Mesendoderm (in vitro differentiated cells): Measurements from ENCODE around the gene IP6K3.

Source experiments
- DNase-seq: peaks from one replicate; pipeline ENCODE4 v3.0.0; 2013
- H2AK5ac ChIP-seq: 2 replicates; pipeline ENCODE4 v1.6.1; 2013; ENCODE audit warnings: low read length, inconsistent platforms
- H2BK120ac ChIP-seq: 2 replicates; pipeline ENCODE4 v1.6.1; 2013; ENCODE audit warnings: low read depth, mild to moderate bottlenecking, low read length, moderate library complexity, mixed read lengths
- H2BK15ac ChIP-seq: replicated peaks from 2 replicates; pipeline ENCODE4 v1.6.1; 2013; ENCODE audit warnings: low read depth, mild to moderate bottlenecking, moderate library complexity
- H2BK5ac ChIP-seq: 2 replicates; pipeline ENCODE4 v1.6.1; 2013; ENCODE audit warnings: low read length, inconsistent platforms
- H3K18ac ChIP-seq: 2 replicates; pipeline ENCODE4 v1.6.1; 2013; ENCODE audit warnings: mild to moderate bottlenecking, low read length, mixed read lengths
- H3K23ac ChIP-seq: one replicate; pipeline ENCODE4 v1.6.1; 2013; ENCODE audit warnings: low read length
- H3K27ac ChIP-seq: 2 replicates; pipeline ENCODE4 v1.5.1; 2013; ENCODE audit warnings: low read depth, mild to moderate bottlenecking, inconsistent platforms, low read length, moderate library complexity
- H3K27me3 ChIP-seq: 2 replicates; pipeline ENCODE4 v1.6.1; 2013; ENCODE audit warnings: low read length, control low read depth, mild to moderate bottlenecking, inconsistent platforms; ENCODE audit not compliant: insufficient read depth, poor library complexity
- H3K36me3 ChIP-seq: 2 replicates; pipeline ENCODE4 v1.6.1; 2013; ENCODE audit warnings: low read length, inconsistent platforms; ENCODE audit not compliant: control insufficient read depth, insufficient read depth
- H3K4ac ChIP-seq: one replicate; pipeline ENCODE4 v1.6.1; 2013; ENCODE audit warnings: low read depth, mild to moderate bottlenecking, low read length, moderate library complexity
- H3K4me1 ChIP-seq: 2 replicates; pipeline ENCODE4 v1.6.1; 2013; ENCODE audit warnings: low read depth, low read length, inconsistent platforms; ENCODE audit not compliant: control insufficient read depth
- H3K4me2 ChIP-seq: 2 replicates; pipeline ENCODE4 v1.6.1; 2013; ENCODE audit warnings: low read length
- H3K4me3 ChIP-seq: 2 replicates; pipeline ENCODE4 v1.5.1; 2013; ENCODE audit warnings: mild to moderate bottlenecking, low read length
- H3K56ac ChIP-seq: one replicate; pipeline ENCODE4 v1.6.1; 2013; ENCODE audit warnings: low read length
- H3K79me1 ChIP-seq: 2 replicates; pipeline ENCODE4 v1.6.1; 2013; ENCODE audit warnings: low read length, inconsistent platforms
- H3K79me2 ChIP-seq: 2 replicates; pipeline ENCODE4 v1.6.1; 2013; ENCODE audit warnings: mild to moderate bottlenecking, low read length; ENCODE audit not compliant: control insufficient read depth, insufficient read depth
- H3K9ac ChIP-seq: 2 replicates; pipeline ENCODE4 v1.6.1; 2013; ENCODE audit warnings: low read length, inconsistent platforms
- H4K5ac ChIP-seq: one replicate; pipeline ENCODE4 v1.6.1; 2013; ENCODE audit warnings: low read length
- H4K8ac ChIP-seq: one replicate; pipeline ENCODE4 v1.6.1; 2013; ENCODE audit warnings: low read depth, mild to moderate bottlenecking, control low read depth, low read length, moderate library complexity
- WGBS: extraction: QIAGEN DNeasy Blood & Tissue Kit; methylation state at CpG from one replicate; pipeline ENCODE4 v1.1.7; 2013; ENCODE audit warnings: low lambda C conversion rate, missing lambda C conversion rate; ENCODE audit not compliant: insufficient coverage; ENCODE audit errors: extremely low coverage; 5-methylcytosine and 5-hydroxymethylcytosine counted together

Gene IP6K3

DNA sequence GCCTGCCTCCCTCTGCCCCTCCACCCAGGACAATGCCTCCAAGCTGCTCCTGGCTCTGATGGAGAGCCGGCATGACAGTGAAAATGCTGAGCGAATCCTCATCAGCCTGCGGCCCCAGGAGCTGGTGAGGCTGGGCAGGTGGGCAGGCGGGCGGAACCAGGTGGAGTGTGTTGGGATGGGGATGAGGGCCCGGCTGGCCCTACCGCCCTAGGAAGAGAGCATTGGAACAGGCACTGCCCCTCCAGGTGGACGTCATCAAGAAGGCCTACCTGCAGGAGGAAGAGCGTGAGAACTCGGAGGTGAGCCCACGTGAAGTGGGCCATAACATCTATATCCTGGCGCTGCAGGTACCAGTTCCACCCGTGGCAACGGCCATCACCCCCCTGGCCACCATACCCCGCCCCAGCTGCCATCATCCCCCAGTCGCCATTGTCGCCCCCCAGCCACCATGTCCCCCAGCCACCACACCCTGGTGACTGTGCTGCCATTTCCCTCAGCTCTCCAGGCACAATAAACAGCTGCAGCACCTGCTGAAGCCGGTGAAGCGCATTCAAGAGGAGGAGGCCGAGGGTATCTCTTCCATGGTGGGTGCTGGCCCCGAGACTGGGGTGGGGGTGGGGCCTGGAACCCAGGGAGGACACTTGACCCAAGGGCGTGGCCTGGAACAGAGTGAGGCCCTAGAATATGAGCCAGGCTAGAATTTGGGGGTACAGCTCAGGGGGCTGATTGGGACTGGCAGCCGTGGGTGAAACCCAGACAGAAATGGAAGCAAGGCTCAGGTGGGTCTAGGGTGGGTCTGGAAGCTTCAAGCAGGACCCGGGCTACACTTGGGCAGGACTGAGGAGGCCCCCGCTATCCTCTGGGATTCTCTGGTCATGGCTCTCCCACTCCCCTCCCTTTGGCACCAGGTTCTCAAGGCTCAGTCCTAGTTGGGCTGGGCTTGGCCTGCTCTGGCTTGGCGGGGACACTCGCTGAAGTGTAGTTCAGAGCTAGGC, 59.4 kb downstream of the IP6K3 start:
- DNase-seq = no peak
- Histone ChIP-seq H3K79me1 (no peaks in the 10 kb centered on the region), H3K18ac (no peak overlapping the region), H2AK5ac (no peak overlapping the region), H3K27me3 (no peaks in the 10 kb centered on the region), H3K4me2 (no peak overlapping the region), H4K8ac (no peak overlapping the region), H4K5ac (no peak overlapping the region), H3K4me1 (peaks cover 1% of the 10 kb centered on the region), H3K56ac (no peak overlapping the region), H3K23ac (no peak overlapping the region), H3K9ac (no peak overlapping the region), H2BK15ac (no peak overlapping the region), H3K4ac (no peak overlapping the region), H3K79me2 (no peaks in the 10 kb centered on the region), H3K36me3 (peaks cover 1% of the 10 kb centered on the region), H2BK5ac (no peak overlapping the region), H2BK120ac (no peak overlapping the region), H3K27ac (no peak overlapping the region), H3K4me3 (no peak overlapping the region)
- no CpG with 5 or more reads among the region's 27 CpGs for WGBS

DNA sequence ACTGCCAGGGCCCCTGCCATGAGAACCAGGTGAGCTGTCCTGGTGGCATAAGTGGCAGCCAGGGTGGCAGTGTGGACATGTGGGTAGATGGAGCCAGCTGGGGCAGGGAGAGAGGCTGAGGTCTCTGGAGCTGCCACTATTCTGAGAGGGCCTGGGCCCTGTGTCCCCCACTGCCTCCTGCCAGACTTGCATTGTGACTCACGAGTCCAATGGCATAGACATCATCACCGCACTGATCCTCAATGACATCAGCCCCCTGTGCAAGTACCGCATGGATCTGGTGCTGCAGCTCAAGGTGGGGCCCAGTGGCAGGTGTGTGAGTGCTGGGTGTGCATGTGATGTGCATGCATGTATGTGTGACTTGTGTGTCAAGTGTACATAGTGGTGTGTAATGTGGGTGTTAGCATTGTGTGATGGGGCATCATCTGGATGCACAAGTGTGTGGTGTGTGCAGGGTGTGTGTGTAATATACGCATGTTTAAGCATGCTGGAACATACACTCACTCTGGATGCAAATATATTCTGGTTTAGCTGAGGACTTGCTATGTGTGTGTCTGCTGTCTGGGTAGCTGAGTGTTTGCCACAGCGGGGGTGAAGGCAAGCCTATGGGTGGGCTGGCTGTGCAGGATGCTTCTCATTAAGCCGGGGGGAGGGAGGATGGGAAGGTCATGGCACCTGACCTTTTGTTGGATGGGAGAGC, 60.3 kb downstream of the IP6K3 start:
- H3K18ac ChIP-seq = no peak overlapping the region
- no peak overlapping the region for H2BK120ac ChIP-seq
- H2BK5ac ChIP-seq = no peak overlapping the region
- H2BK15ac ChIP-seq = no peak overlapping the region
- H3K4me2 ChIP-seq = no peak overlapping the region
- H4K5ac ChIP-seq = no peak overlapping the region
- no peak overlapping the region for H3K27ac ChIP-seq
- no peak overlapping the region for H2AK5ac ChIP-seq
- no peaks in the 10 kb centered on the region for H3K79me2 ChIP-seq
- H3K79me1 ChIP-seq = no peaks in the 10 kb centered on the region
- no peak overlapping the region for H4K8ac ChIP-seq
- H3K23ac ChIP-seq = no peak overlapping the region
- no peak for DNase-seq
- H3K4me1 ChIP-seq = no peaks in the 10 kb centered on the region
- WGBS = no CpG with 5 or more reads among the region's 6 CpGs
- no peak overlapping the region for H3K9ac ChIP-seq
- no peak overlapping the region for H3K56ac ChIP-seq
- H3K4ac ChIP-seq = no peak overlapping the region
- no peaks in the 10 kb centered on the region for H3K27me3 ChIP-seq
- H3K36me3 ChIP-seq = peaks cover 1% of the 10 kb centered on the region
- H3K4me3 ChIP-seq = no peak overlapping the region

DNA sequence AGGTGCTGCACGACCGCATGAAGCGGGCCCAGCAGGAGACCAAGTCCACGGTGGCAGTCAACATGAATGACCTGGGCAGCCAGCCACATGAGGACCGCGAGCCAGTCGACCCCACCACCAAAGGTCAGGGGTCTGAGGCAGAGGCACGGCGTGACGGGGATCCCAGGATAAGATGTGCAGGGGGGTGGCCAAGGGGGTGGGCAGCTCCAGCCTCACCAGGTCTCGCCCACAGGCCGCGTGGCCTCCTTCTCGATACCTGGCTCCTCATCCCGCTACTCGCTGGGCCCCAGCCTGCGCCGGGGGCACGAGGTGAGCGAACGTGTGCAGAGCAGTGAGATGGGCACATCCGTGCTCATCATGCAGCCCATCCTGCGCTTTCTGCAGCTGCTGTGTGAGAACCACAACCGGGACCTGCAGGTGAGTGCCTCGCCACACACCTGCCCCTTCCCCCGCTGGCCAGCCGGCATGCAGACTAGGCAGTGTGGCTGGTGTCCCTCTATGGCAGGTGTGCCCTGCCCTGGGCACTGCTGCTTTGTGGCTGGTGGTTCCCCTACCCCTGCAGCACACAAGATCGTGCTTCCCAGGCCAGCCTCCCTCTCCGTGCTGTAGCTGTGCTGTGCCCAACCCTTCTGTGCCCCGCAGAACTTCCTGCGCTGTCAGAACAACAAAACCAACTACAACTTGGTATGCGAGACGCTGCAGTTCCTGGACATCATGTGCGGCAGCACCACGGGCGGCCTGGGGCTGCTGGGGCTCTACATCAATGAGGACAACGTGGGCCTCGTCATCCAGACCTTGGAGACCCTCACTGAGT, 61.1 kb downstream of the IP6K3 start:
- Histone ChIP-seq H3K27ac (no peak overlapping the region), H3K4ac (no peak overlapping the region), H3K4me2 (no peak overlapping the region), H3K79me2 (no peaks in the 10 kb centered on the region), H3K79me1 (no peaks in the 10 kb centered on the region), H3K27me3 (no peaks in the 10 kb centered on the region), H3K4me1 (no peaks in the 10 kb centered on the region), H3K23ac (no peak overlapping the region), H2AK5ac (no peak overlapping the region), H3K9ac (no peak overlapping the region), H4K5ac (no peak overlapping the region), H4K8ac (no peak overlapping the region), H2BK5ac (no peak overlapping the region), H3K36me3 (peaks cover 1% of the 10 kb centered on the region), H3K18ac (no peak overlapping the region), H3K4me3 (no peak overlapping the region), H2BK120ac (no peak overlapping the region), H3K56ac (no peak overlapping the region), H2BK15ac (no peak overlapping the region)
- WGBS = no CpG with 5 or more reads among the region's 38 CpGs
- DNase-seq = no peak

DNA sequence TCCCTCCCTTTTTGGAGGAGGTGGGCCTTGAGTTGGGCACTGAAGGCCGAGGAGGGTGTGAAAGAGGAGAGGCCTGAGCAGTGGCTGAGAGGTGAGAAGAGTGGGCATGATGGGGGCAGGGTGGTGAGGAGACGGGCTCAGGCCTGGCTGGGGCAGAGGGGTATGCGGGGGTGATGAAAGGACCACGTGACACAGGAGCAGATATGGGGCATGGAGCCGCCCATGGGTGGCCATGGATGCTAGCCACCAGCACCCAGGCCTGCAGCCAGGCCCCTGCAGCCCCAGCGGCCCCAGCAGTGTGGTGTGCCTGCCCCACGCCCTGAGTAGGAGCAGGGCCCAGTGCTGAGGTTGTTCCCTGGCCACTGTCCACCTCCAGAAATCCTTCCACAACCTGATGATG, 61.7 kb downstream of the IP6K3 start:
- Histone ChIP-seq H3K4me2 (no peak overlapping the region), H3K4ac (no peak overlapping the region), H2AK5ac (no peak overlapping the region), H3K27ac (no peak overlapping the region), H3K23ac (no peak overlapping the region), H3K4me1 (no peaks in the 10 kb centered on the region), H4K8ac (no peak overlapping the region), H3K79me2 (no peaks in the 10 kb centered on the region), H2BK120ac (no peak overlapping the region), H3K27me3 (no peaks in the 10 kb centered on the region), H3K18ac (no peak overlapping the region), H2BK5ac (no peak overlapping the region), H4K5ac (no peak overlapping the region), H3K9ac (no peak overlapping the region), H3K36me3 (peaks cover 1% of the 10 kb centered on the region), H3K4me3 (no peak overlapping the region), H3K56ac (no peak overlapping the region), H2BK15ac (no peak overlapping the region), H3K79me1 (no peaks in the 10 kb centered on the region)
- DNase-seq = no peak
- WGBS = no CpG with 5 or more reads among the region's 7 CpGs

DNA sequence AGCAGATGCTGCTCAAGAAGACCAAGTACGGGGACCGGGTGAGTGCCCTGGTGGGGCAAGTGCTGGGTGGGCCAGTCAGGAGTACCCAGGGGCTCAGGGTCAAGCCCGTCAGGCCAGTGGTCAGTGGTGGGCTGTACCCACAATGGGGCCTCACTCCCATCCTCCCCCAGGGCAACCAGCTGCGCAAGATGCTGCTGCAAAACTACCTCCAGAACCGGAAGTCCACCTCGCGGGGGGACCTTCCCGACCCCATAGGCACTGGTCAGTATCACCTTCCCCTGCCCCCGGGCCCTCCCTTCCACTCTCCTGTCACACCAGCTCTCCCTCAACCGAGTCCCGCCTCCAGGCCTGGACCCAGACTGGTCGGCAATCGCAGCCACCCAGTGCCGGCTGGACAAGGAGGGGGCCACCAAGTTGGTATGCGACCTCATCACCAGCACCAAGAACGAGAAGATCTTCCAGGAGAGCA, 62.2 kb downstream of the IP6K3 start:
- H2AK5ac ChIP-seq = no peak overlapping the region
- no peak overlapping the region for H4K8ac ChIP-seq
- H3K36me3 ChIP-seq = peaks cover 1% of the 10 kb centered on the region
- H3K56ac ChIP-seq = no peak overlapping the region
- H3K23ac ChIP-seq = no peak overlapping the region
- no peak overlapping the region for H3K18ac ChIP-seq
- no peak overlapping the region for H4K5ac ChIP-seq
- no peaks in the 10 kb centered on the region for H3K27me3 ChIP-seq
- H2BK120ac ChIP-seq = no peak overlapping the region
- no peak for DNase-seq
- H3K79me2 ChIP-seq = no peaks in the 10 kb centered on the region
- no CpG with 5 or more reads among the region's 16 CpGs for WGBS
- H3K9ac ChIP-seq = no peak overlapping the region
- H3K4me1 ChIP-seq = no peaks in the 10 kb centered on the region
- no peak overlapping the region for H3K4me3 ChIP-seq
- no peak overlapping the region for H3K4me2 ChIP-seq
- H3K27ac ChIP-seq = no peak overlapping the region
- H2BK5ac ChIP-seq = no peak overlapping the region
- no peak overlapping the region for H3K4ac ChIP-seq
- H2BK15ac ChIP-seq = no peak overlapping the region
- no peaks in the 10 kb centered on the region for H3K79me1 ChIP-seq
